Adrenal gland (tissue), 5 donors: ENCODE results near the gene MCM6.

Source experiments
- CTCF ChIP-seq, 6 experiments: fragments of 450-650 bp in 4 of 6; fragments of 200-600 bp in 2 of 6; sonication (generic) in 1 of 6; IDR thresholded peaks; 1 replicate in 5 of 6; 2 replicates in 1 of 6; pipeline versions ENCODE4 v1.5.1 to v1.8.0; 2016 to 2021; ENCODE audit warnings: antibody characterized with exemption in 6 of 6, mild to moderate bottlenecking in 2 of 6, moderate library complexity in 1 of 6
- POLR2A ChIP-seq, 2 donors: fragments of 450-650 bp; IDR thresholded peaks; one replicate each; pipeline ENCODE4 v1.6.1; 2017; ENCODE audit warnings: antibody characterized with exemption in 2 of 2, mild to moderate bottlenecking in 2 of 2, moderate library complexity in 1 of 2
- donor health status: DM: no; HTN: no; CAD: no.

- TF ChIP-seq CTCF (IDR thresholded peaks at IDR 0.05) = no peak
- no peak for TF ChIP-seq POLR2A (IDR thresholded peaks at IDR 0.05)
Measured at GRCh38 chr2:135792401-135793150, 83.7 kb downstream of the MCM6 start.
